GM12874 (cell line): ENCODE data around the gene SRGN.

Experiments used
- TF ChIP-seq, protein P1 (sequence below): IDR thresholded peaks from 2 replicates; pipeline ENCODE4 v1.5.1; 2011; ENCODE audit warnings: low read depth, mild to moderate bottlenecking, control low read depth, low read length, moderate library complexity; ENCODE audit not compliant: insufficient read depth

The SRGN gene

GRCh38 chr10:69093933-69094332 is 6.0 kb downstream of the SRGN start:
- TF ChIP-seq, protein P1, sequence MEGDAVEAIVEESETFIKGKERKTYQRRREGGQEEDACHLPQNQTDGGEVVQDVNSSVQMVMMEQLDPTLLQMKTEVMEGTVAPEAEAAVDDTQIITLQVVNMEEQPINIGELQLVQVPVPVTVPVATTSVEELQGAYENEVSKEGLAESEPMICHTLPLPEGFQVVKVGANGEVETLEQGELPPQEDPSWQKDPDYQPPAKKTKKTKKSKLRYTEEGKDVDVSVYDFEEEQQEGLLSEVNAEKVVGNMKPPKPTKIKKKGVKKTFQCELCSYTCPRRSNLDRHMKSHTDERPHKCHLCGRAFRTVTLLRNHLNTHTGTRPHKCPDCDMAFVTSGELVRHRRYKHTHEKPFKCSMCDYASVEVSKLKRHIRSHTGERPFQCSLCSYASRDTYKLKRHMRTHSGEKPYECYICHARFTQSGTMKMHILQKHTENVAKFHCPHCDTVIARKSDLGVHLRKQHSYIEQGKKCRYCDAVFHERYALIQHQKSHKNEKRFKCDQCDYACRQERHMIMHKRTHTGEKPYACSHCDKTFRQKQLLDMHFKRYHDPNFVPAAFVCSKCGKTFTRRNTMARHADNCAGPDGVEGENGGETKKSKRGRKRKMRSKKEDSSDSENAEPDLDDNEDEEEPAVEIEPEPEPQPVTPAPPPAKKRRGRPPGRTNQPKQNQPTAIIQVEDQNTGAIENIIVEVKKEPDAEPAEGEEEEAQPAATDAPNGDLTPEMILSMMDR: no peak

DNA sequence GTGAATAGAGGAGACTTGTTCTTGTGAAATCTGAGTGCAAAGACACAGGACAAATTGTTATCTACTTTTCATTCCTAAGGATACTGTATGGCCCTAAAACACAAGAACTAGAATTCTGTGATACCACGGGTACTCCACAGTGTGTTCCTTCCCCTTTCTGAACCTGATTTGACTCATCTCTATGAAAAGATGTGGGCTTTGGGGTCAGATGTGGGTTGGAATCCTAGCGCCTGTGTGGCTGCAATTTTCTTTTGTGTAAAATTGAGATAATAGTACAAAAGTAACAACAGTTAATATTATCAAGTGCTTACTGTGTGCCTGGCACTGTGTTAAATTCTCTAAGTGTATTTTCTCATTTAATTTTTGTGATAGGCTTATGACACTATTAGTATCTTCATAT is 8.1 kb downstream of the SRGN start:
- TF ChIP-seq, protein P1: no peak

DNA sequence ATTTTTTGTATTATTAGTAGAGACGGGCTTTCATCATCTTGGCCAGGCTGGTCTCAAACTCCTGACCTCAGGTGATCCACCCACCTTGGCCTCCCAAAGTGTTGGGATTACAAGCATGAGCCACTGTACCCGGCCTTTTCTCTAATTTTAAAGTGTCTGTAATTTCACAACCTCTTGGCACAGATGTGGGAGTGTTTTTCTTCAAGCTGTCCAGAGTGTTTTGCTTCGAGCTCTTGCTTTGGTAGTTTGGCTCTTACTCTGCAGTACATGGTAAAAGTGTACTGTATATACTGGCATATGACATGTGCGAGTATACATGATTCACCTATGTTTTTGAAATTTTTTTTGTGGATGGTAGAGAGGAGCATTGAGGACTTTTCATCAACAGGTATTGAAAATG is 9.8 kb downstream of the SRGN start:
- TF ChIP-seq, protein P1: no peak

DNA sequence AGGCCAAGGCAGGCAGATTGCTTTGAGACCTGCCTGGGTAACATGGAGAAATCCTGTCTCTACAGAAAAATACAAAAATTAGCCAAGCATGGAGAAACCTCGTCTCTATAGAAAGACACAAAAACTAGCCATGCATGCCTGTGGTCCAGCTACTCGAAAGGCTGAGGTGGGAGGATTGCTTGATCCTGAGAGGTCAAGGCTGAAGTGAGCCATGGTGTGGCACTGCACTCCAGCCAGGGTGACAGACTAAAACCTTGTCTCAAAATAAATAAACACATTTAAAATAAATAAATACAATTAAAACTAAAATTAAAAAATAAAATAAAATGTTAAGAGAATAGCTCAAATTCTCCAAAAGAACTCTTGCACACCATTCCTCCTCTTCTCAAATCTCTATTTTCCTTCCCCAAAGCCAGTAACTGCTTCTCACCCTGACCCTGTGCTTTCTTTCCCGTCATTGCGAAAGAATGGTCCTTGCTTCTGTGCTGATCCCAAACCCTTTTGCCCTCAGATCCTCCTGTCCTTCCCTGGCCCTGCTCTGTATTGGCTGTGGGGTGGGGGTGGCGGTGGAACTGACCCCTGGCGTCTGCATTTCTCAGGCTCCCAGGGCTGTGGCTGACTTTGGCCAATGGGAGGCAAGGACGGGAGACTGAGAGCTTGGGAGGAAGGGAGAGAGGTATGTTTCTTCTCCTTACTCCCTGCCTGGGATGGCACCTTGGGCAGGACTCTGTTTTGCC is 12.4 kb downstream of the SRGN start:
- TF ChIP-seq, protein P1: no peak

DNA sequence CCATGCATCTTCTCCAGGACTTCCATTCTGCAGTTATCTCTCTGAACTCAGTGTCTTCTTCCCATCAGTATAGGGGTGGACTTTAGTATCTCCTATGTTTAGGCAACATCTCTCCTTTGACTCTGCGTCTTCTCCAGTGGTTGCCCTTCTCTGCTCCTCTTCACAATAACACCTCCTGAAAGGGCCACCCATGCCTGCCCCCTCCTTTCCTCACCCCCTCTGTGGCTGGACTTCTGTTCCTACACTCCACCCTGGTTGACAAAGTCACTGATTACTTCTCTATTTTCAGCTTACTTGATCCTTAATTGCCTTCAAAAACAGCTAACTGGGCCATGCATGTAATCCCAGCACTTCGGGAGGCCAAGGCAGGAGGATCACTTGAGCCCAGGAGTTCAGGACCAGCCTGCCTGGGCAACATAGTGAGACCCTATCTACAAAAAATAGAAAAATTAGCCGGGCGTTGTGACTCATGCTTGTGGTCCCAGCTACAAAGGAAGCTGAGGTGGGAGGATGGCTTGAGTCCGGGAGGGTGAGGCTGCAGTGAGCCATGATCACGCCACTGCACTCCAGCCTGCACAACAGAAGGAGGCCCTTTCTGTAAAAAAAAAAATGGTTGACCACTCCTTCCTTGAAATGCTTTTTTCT is 13.7 kb downstream of the SRGN start:
- TF ChIP-seq, protein P1: no peak

DNA sequence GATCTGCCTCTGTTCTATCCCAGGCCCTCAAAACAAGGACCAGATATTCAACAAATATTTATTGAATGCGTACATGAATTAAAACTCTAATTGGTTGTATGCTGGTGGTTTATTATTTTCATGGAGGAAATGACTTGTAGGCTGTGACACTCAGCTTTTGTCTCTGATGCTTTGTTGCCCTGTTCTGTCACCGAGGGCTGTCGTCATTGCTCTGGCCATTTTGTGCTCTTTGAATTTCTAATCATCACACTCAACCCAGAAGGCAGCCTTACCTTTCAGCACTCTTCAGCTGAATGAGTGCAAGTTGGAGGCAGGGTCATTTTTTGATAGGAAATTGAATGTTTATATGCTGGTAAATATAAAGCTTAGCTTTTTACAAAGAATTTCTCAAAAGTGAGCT is 14.5 kb downstream of the SRGN start:
- TF ChIP-seq, protein P1: no peak

GRCh38 chr10:69103784-69104183 is 15.9 kb downstream of the SRGN start:
- TF ChIP-seq, protein P1: no peak
